Testis (tissue), 2 donors: Measurements from ENCODE around the gene CEP131.

Experiments
- POLR2A ChIP-seq: fragments of 450-650 bp; IDR thresholded peaks from one replicate; pipeline ENCODE4 v1.6.1; 2017; ENCODE audit warnings: antibody characterized with exemption, mild to moderate bottlenecking, moderate library complexity
- TF ChIP-seq, protein P1 (sequence below), 3 experiments: fragments of 450-650 bp in 2 of 3; fragments of 200-600 bp in 1 of 3; sonication (generic) in 1 of 3; IDR thresholded peaks; one replicate each; pipeline ENCODE4 v1.5.1; 2016 to 2019; ENCODE audit warnings: antibody characterized with exemption in 3 of 3, mild to moderate bottlenecking in 2 of 3, moderate library complexity in 1 of 3

GRCh38 chr17:81234506-81234855, 11.7 kb upstream of the CEP131 start:
- TF ChIP-seq, protein P1, sequence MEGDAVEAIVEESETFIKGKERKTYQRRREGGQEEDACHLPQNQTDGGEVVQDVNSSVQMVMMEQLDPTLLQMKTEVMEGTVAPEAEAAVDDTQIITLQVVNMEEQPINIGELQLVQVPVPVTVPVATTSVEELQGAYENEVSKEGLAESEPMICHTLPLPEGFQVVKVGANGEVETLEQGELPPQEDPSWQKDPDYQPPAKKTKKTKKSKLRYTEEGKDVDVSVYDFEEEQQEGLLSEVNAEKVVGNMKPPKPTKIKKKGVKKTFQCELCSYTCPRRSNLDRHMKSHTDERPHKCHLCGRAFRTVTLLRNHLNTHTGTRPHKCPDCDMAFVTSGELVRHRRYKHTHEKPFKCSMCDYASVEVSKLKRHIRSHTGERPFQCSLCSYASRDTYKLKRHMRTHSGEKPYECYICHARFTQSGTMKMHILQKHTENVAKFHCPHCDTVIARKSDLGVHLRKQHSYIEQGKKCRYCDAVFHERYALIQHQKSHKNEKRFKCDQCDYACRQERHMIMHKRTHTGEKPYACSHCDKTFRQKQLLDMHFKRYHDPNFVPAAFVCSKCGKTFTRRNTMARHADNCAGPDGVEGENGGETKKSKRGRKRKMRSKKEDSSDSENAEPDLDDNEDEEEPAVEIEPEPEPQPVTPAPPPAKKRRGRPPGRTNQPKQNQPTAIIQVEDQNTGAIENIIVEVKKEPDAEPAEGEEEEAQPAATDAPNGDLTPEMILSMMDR (IDR thresholded peaks at IDR 0.05), result no peak
- TF ChIP-seq POLR2A, result no peak
